ENCODE data around the gene CENATAC. TPM values are rescaled to one million over a fixed set of nuclear protein-coding genes. Genes with fewer than 3 reads are reported as not detected.
A peak's percentile ranks its signal among the peaks of the same experiment; 100 is the strongest.
"Not testable (repeated sequence)": the region's sequence is repeated elsewhere in the genome, so short reads cannot be mapped to it uniquely, and the experiment has no call there.

The CENATAC gene
- polyA plus RNA-seq, 1 donor, result 35.0 TPM

DNA sequence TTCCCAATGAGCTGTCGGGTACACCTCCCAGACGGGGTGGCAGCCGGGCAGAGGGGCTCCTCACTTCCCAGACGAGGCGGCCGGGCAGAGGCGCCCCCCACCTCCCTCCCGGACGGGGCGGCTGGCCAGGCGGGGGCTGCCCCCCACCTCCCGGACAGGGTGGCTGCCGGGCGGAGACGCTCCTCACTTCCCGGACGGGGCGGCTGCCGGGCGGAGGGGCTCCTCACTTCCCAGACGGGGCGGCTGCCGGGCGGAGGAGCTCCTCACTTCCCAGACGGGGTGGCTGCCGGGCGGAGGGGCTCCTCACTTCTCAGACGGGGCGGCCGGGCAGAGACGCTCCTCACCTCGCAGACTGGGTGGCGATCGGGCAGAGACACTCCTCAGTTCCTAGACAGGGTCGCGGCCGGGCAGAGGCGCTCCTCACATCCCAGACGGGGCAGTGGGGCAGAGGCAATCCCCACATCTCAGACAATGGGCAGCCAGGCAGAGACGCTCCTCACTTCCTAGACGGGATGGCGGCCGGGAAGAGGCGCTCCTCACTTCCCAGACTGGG is 6.4 kb upstream of the CENATAC start:
- not testable (repeated sequence) for H3K27ac ChIP-seq (ENCODE audit: low read length); H3K9me3 ChIP-seq (ENCODE audit: control insufficient read depth, low read depth, low read length); H3K36me3 ChIP-seq (ENCODE audit: control insufficient read depth, insufficient read depth, low read length); H3K4me1 ChIP-seq (ENCODE audit: control insufficient read depth, insufficient read depth, low read length); H3K4me3 ChIP-seq (ENCODE audit: low read length); H3K27me3 ChIP-seq (ENCODE audit: control insufficient read depth, insufficient read depth, low read length); DNase-seq
- WGBS (ENCODE audit: insufficient coverage, low lambda C conversion rate), result no CpG with 5 or more reads among the region's 44 CpGs

DNA sequence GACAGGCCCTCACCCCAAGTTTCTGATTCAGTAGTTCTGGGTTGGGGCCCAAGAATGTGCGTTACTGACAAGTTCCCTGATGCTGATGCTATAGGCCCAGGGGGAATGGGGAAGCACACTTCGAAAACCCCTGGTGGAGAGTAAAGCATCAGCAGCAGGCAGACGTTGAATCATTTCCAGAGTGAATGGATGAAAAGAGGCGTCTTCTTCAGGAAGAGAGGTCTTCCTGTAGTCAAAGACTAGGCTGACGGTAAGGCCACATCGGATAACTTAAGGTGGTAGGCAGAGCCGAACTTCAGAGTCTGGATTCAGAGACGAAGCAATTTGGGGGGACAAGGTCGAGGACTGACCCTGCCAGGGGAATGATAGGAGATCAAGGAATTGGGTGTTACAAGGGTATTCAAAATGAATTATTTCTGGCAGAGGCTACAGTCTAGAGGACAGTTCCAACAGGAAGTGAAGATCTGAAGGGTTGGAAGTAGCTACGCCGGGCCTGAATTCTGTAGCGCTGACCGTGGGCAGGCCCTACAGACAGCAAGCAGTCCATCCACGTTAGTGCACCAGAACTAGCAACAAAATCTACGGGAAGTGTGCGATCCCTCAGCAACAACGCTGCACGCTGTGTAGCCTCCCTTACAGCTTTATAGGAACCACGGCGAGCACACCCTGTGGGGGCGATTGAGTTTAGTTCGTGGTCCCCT is 862 bp upstream of the CENATAC start:
- Histone ChIP-seq H3K4me1 (ENCODE audit: control insufficient read depth, insufficient read depth, low read length) (peaks cover 4% of the 10 kb centered on the region), H3K36me3 (ENCODE audit: control insufficient read depth, insufficient read depth, low read length) (peaks cover 11% of the 10 kb centered on the region), H3K4me3 (ENCODE audit: low read length) (peak overlapping the region; percentile 89), H3K27me3 (ENCODE audit: control insufficient read depth, insufficient read depth, low read length) (no peaks in the 10 kb centered on the region), H3K27ac (ENCODE audit: low read length) (peak overlapping the region; percentile 25), H3K9me3 (ENCODE audit: control insufficient read depth, low read depth, low read length) (peaks cover 2% of the 10 kb centered on the region)
- no CpG with 5 or more reads among the region's 22 CpGs for WGBS (ENCODE audit: insufficient coverage, low lambda C conversion rate)
- DNase-seq, result peak in 1 of 2 donors; percentile 16

DNA sequence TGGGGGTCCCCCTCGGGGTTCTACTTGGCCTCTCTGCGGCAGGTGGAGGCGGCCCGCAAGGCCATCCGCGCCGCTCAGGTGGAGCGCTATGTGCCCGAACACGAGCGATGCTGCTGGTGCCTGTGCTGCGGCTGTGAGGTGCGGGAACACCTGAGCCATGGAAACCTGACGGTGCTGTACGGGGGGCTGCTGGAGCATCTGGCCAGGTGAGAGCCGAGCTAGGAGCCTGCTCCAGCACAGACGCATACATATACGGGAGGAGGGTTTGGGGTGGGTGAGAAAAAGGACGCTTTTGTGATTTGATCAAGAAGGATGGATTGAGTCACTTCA is 415 bp downstream of the CENATAC start:
- Histone ChIP-seq H3K4me1 (ENCODE audit: control insufficient read depth, insufficient read depth, low read length) (peaks cover 4% of the 10 kb centered on the region), H3K9me3 (ENCODE audit: control insufficient read depth, low read depth, low read length) (no peaks in the 10 kb centered on the region), H3K27me3 (ENCODE audit: control insufficient read depth, insufficient read depth, low read length) (no peaks in the 10 kb centered on the region), H3K27ac (ENCODE audit: low read length) (peak overlapping the region; percentile 73), H3K4me3 (ENCODE audit: low read length) (peak overlapping the region; percentile 89), H3K36me3 (ENCODE audit: control insufficient read depth, insufficient read depth, low read length) (peaks cover 21% of the 10 kb centered on the region)
- DNase-seq, result no peak
- WGBS (ENCODE audit: insufficient coverage, low lambda C conversion rate), result no CpG with 5 or more reads among the region's 19 CpGs

DNA sequence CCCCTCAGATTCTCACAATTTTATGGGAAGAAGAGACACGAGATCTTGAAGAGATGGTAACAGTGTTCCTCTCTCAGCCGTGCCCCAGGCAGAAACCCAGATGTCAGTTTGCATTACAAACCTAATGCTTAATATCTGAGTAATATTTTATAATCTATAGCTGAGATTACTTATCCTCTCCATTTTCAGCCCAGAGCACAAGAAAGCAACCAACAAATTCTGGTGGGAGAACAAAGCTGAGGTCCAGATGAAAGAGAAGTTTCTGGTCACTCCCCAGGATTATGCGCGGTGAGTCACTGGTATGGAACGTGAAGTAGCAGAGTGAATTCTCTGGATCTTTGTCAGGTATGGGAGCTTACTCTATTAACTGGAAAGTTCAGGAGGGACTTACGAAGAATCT is 884 bp downstream of the CENATAC start:
- Histone ChIP-seq H3K27me3 (ENCODE audit: control insufficient read depth, insufficient read depth, low read length) (no peaks in the 10 kb centered on the region), H3K9me3 (ENCODE audit: control insufficient read depth, low read depth, low read length) (no peaks in the 10 kb centered on the region), H3K36me3 (ENCODE audit: control insufficient read depth, insufficient read depth, low read length) (peaks cover 21% of the 10 kb centered on the region), H3K27ac (ENCODE audit: low read length) (peak overlapping the region; percentile 73), H3K4me1 (ENCODE audit: control insufficient read depth, insufficient read depth, low read length) (peaks cover 4% of the 10 kb centered on the region), H3K4me3 (ENCODE audit: low read length) (peak overlapping the region; percentile 89)
- peak in 1 of 2 donors; percentile 49 for DNase-seq
- WGBS (ENCODE audit: insufficient coverage, low lambda C conversion rate), result 50% methylated on average over 2 of the region's 6 CpGs

DNA sequence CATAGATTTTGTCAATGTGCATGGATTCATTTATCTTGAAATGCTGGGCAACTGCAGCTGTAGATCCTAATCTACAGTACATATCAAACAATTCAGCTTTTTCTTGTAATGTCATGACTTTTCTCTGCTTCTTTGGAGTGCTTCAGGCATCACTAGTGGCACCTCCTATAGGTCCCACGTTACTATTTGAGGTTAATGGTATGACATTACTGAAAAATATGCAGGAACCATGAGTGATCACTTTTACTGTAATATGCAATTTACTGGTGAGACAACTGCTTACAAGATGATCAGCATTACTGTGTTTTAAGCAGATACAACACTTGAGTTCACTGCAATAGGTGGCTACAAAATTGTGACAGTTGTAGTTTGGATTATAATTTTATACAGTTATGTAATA is 3.0 kb downstream of the CENATAC start:
- Histone ChIP-seq H3K9me3 (ENCODE audit: control insufficient read depth, low read depth, low read length) (no peaks in the 10 kb centered on the region), H3K4me3 (ENCODE audit: low read length) (no peak overlapping the region), H3K4me1 (ENCODE audit: control insufficient read depth, insufficient read depth, low read length) (peaks cover 4% of the 10 kb centered on the region), H3K36me3 (ENCODE audit: control insufficient read depth, insufficient read depth, low read length) (peaks cover 26% of the 10 kb centered on the region), H3K27ac (ENCODE audit: low read length) (no peak overlapping the region), H3K27me3 (ENCODE audit: control insufficient read depth, insufficient read depth, low read length) (no peaks in the 10 kb centered on the region)
- DNase-seq, result no peak
- WGBS (ENCODE audit: insufficient coverage, low lambda C conversion rate), result no CpG with 5 or more reads among the region's 1 CpG

DNA sequence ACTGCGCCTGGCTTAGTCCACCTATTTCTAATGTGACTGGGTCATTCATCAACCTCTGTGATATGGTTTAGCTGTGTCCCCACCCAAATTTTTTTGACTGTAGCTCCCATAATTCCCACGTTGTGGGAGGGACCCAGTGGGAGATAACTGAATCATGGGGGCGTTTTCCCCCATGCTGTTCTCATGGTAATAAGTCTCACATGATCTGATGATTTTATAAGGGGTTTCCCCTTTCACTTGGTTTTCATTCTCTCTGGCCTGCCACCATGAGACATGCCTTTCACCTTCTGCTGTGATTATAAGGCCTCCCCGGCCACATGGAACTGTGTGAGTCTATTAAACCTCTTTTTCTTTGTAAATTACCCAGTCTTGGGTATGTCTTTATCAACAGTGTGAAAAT is 8.7 kb downstream of the CENATAC start:
- Histone ChIP-seq H3K27me3 (ENCODE audit: control insufficient read depth, insufficient read depth, low read length) (no peaks in the 10 kb centered on the region), H3K4me1 (ENCODE audit: control insufficient read depth, insufficient read depth, low read length) (no peaks in the 10 kb centered on the region), H3K36me3 (ENCODE audit: control insufficient read depth, insufficient read depth, low read length) (peaks cover 43% of the 10 kb centered on the region), H3K27ac (ENCODE audit: low read length) (no peak overlapping the region), H3K4me3 (ENCODE audit: low read length) (no peak overlapping the region), H3K9me3 (ENCODE audit: control insufficient read depth, low read depth, low read length) (no peaks in the 10 kb centered on the region)
- WGBS (ENCODE audit: insufficient coverage, low lambda C conversion rate), result no CpG with 5 or more reads among the region's 4 CpGs
- no peak for DNase-seq

DNA sequence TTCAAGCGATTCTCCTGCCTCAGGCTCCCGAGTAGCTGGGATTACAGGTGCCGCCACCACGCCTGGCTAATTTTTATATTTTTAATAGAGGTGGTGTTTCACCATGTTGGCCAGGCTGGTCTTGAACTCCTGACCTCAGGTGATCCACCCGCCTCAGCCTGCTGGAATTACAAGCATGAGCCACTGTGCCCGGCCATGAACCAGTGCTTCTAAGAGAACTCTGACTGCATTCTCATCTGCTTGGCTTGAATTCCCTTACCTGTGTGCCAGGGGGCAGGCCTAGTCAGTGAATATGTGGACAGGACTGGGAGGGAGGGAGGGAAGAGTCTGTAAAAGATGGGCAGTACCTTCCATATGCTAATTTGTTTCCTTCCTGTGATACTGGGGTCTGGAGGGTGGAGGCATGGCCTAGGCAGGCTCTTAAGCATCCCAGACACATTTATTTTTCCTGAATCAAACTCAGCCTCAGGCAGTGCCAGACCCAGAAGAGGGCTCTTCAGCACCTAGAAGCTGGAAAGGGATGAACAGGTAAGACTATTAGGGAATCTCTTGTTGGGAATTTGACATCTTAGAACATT is 13.6 kb downstream of the CENATAC start:
- Histone ChIP-seq H3K36me3 (ENCODE audit: control insufficient read depth, insufficient read depth, low read length) (peaks cover 65% of the 10 kb centered on the region), H3K4me3 (ENCODE audit: low read length) (no peak overlapping the region), H3K9me3 (ENCODE audit: control insufficient read depth, low read depth, low read length) (no peaks in the 10 kb centered on the region), H3K27me3 (ENCODE audit: control insufficient read depth, insufficient read depth, low read length) (no peaks in the 10 kb centered on the region), H3K4me1 (ENCODE audit: control insufficient read depth, insufficient read depth, low read length) (peaks cover 4% of the 10 kb centered on the region), H3K27ac (ENCODE audit: low read length) (no peak overlapping the region)
- no peak for DNase-seq
- no CpG with 5 or more reads among the region's 6 CpGs for WGBS (ENCODE audit: insufficient coverage, low lambda C conversion rate)

DNA sequence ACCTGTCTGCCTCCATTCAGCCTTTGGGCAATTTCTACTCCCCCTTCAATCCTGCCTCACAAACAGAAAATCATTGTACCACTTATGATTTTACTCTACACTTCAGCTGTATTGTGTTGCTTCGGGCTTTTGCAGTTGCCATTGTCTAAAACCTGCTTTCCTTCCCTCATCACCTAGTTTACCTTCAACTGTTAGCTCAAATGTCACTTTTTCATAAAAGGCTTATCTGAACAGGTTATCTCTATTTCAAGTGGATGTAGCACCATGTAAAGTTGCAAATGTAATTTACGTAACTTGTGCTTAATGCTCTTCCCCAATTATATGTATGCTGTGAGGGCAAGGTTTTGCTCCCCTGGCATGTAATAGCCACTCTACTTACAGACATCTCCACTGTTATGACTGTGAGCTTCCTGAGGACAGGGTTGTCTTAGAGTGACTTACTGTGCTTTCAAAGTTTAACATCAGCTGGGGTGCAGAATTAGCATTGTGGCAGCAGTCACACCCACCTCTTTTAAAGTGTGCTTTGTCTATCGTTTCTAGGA is 14.8 kb downstream of the CENATAC start:
- Histone ChIP-seq H3K4me3 (ENCODE audit: low read length) (no peak overlapping the region), H3K27me3 (ENCODE audit: control insufficient read depth, insufficient read depth, low read length) (no peaks in the 10 kb centered on the region), H3K4me1 (ENCODE audit: control insufficient read depth, insufficient read depth, low read length) (peaks cover 9% of the 10 kb centered on the region), H3K9me3 (ENCODE audit: control insufficient read depth, low read depth, low read length) (no peaks in the 10 kb centered on the region), H3K27ac (ENCODE audit: low read length) (no peak overlapping the region), H3K36me3 (ENCODE audit: control insufficient read depth, insufficient read depth, low read length) (peaks cover 62% of the 10 kb centered on the region)
- 96% methylated on average over 3 of the region's 3 CpGs for WGBS (ENCODE audit: insufficient coverage, low lambda C conversion rate)
- no peak for DNase-seq

DNA sequence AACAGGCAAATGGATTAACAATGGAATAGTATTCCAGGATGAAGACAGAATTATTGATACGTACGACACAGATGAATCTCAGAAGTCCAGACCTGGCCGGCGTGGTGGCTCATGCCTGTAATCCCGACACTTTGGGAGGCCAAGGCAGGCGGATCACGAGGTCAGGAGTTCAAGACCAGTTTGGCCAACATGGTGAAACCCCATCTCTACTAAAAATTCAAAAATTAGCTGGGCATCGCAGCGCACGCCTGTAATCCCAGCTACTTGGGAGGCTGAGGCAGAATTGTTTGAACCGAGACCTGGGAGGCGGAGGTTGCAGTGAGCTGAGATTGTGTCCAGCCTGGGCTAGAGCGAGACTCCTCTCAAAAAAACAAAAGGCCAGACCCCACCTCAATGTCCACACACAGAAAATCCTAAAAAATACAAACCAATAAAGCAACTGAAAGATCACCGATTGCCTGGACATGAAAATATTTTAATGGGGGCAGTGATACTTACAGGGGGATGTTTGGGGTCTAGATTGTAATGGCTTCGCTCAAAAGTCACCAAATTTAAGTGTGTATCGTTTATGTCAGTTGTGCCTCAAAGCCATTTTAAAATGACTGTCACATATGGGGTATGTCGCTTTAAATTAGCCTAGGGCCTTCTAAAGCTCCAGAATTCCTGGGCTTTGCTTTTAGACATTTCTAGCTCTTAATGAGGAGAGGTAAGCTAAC is 16.4 kb downstream of the CENATAC start:
- no peak overlapping the region for H3K27ac ChIP-seq (ENCODE audit: low read length)
- no peak for DNase-seq
- no peaks in the 10 kb centered on the region for H3K27me3 ChIP-seq (ENCODE audit: control insufficient read depth, insufficient read depth, low read length)
- WGBS (ENCODE audit: insufficient coverage, low lambda C conversion rate), result no CpG with 5 or more reads among the region's 17 CpGs
- H3K9me3 ChIP-seq (ENCODE audit: control insufficient read depth, low read depth, low read length), result no peaks in the 10 kb centered on the region
- no peak overlapping the region for H3K4me3 ChIP-seq (ENCODE audit: low read length)
- H3K36me3 ChIP-seq (ENCODE audit: control insufficient read depth, insufficient read depth, low read length), result peaks cover 59% of the 10 kb centered on the region
- H3K4me1 ChIP-seq (ENCODE audit: control insufficient read depth, insufficient read depth, low read length), result peaks cover 9% of the 10 kb centered on the region

DNA sequence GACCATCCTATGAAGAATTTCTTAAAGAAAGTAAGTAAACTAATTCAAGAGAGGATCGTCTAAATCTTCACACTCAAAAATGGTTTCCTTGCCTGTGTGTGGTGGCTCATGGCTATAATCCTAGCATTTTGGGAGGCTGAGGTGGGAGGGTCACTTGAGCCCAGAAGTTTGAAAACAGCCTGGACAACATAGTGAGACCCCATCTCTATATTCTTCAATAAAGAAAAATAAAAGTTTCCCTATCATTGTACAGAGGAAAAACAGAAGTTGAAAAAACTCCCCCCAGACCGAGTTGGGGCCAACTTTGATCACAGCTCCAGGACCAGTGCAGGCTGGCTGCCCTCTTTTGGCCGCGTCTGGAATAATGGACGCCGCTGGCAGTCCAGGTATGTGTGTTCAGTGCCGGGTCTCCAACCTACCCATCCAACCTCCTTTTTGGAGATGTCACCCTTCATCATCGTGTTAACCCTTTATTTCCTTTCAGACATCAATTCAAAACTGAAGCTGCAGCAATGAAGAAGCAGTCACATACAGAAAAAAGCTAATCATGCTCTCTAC is 17.2 kb downstream of the CENATAC start:
- no CpG with 5 or more reads among the region's 8 CpGs for WGBS (ENCODE audit: insufficient coverage, low lambda C conversion rate)
- DNase-seq, result no peak
- Histone ChIP-seq H3K4me1 (ENCODE audit: control insufficient read depth, insufficient read depth, low read length) (peaks cover 14% of the 10 kb centered on the region), H3K27ac (ENCODE audit: low read length) (no peak overlapping the region), H3K27me3 (ENCODE audit: control insufficient read depth, insufficient read depth, low read length) (no peaks in the 10 kb centered on the region), H3K4me3 (ENCODE audit: low read length) (no peak overlapping the region), H3K36me3 (ENCODE audit: control insufficient read depth, insufficient read depth, low read length) (peaks cover 53% of the 10 kb centered on the region), H3K9me3 (ENCODE audit: control insufficient read depth, low read depth, low read length) (no peaks in the 10 kb centered on the region)

Data from large intestine (tissue), 3 donors.